ENCODE results near the gene GGCX. TPM values are rescaled to one million over a fixed set of nuclear protein-coding genes. Genes with fewer than 3 reads are reported as not detected.
A peak's percentile ranks its signal among the peaks of the same experiment; 100 is the strongest.

GGCX gene
- total and polyA plus RNA-seq, 2 of the 13 experiments (the other 11 are each of a cell fraction or from before 2014, with no cell fraction given), result 72.5 to 103 TPM

DNA sequence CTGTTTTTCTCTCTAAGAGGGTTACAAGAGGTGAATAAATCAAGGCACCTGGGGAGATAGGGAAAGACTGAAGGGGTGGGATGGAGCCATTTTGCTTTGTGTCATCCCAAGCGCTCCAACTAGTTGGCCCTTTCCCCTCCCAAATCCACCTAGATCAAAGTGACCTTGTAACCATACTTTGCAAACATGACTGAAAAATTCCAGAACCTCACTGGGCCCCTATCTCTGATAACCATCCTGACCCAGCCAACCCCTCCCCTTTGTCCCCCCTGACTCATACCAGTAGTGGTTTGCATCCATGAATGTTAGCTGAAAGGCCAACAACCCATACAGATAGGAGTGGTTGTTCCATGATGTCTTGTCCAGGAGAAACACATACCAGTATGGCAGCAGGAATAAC, 3.1 kb downstream of the GGCX start (continued):
- TF ChIP-seq ZNF878 (CRISPR knock-in tag; IDR thresholded peaks at IDR 0.05) (no peak), U2AF1 (optimal IDR thresholded peaks at IDR 0.05; ENCODE audit: low read depth, low read length) (no peak), ZNF567 (CRISPR knock-in tag; IDR thresholded peaks at IDR 0.05; ENCODE audit: borderline replicate concordance) (no peak), GATAD1 (CRISPR knock-in tag; IDR thresholded peaks at IDR 0.05) (0 out of 2 replicates have a peak, but pooled peaks have one; percentile 28), NRL (CRISPR knock-in tag; IDR thresholded peaks at IDR 0.05; ENCODE audit: borderline replicate concordance) (no peak), SOX5 (CRISPR knock-in tag; IDR thresholded peaks at IDR 0.05; ENCODE audit: borderline replicate concordance) (peak; percentile 32; the same call in 1 of the 2 replicates), SRSF4 (IDR thresholded peaks at IDR 0.05; ENCODE audit: low read depth, low read length, poor library complexity, severe bottlenecking) (no peak), SALL1 (CRISPR knock-in tag; IDR thresholded peaks at IDR 0.05) (peak; percentile 67), ZFX (CRISPR knock-in tag; IDR thresholded peaks at IDR 0.05; ENCODE audit: low read depth) (peak; percentile 24; the same call in 1 of the 2 replicates), ATF1 (CRISPR knock-in tag; IDR thresholded peaks at IDR 0.05) (no peak), DNMT3B (CRISPR knock-in tag; conservative IDR thresholded peaks at IDR 0.05) (no peak), ZNF484 (CRISPR knock-in tag; IDR thresholded peaks at IDR 0.05; ENCODE audit: borderline replicate concordance, low read depth) (no peak), ZFP82 (CRISPR knock-in tag; IDR thresholded peaks at IDR 0.05; ENCODE audit: borderline replicate concordance) (0 out of 2 replicates have a peak, but pooled peaks have one; percentile 61), ZKSCAN8 (CRISPR knock-in tag; IDR thresholded peaks at IDR 0.05; ENCODE audit: borderline replicate concordance) (0 out of 2 replicates have a peak, but pooled peaks have one; percentile 33), MBNL3 (CRISPR knock-in tag; conservative IDR thresholded peaks at IDR 0.05) (no peak), EZH2 (conservative IDR thresholded peaks at IDR 0.05; ENCODE audit: low read depth, low read length) (no peak), SYNCRIP (IDR thresholded peaks at IDR 0.05; ENCODE audit: insufficient read depth, low read depth, low read length) (no peak)
- TF ChIP-seq, protein P1, sequence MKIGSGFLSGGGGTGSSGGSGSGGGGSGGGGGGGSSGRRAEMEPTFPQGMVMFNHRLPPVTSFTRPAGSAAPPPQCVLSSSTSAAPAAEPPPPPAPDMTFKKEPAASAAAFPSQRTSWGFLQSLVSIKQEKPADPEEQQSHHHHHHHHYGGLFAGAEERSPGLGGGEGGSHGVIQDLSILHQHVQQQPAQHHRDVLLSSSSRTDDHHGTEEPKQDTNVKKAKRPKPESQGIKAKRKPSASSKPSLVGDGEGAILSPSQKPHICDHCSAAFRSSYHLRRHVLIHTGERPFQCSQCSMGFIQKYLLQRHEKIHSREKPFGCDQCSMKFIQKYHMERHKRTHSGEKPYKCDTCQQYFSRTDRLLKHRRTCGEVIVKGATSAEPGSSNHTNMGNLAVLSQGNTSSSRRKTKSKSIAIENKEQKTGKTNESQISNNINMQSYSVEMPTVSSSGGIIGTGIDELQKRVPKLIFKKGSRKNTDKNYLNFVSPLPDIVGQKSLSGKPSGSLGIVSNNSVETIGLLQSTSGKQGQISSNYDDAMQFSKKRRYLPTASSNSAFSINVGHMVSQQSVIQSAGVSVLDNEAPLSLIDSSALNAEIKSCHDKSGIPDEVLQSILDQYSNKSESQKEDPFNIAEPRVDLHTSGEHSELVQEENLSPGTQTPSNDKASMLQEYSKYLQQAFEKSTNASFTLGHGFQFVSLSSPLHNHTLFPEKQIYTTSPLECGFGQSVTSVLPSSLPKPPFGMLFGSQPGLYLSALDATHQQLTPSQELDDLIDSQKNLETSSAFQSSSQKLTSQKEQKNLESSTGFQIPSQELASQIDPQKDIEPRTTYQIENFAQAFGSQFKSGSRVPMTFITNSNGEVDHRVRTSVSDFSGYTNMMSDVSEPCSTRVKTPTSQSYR (CRISPR knock-in tag; IDR thresholded peaks at IDR 0.05; ENCODE audit: borderline replicate concordance), result no peak
- TF ChIP-seq, protein P2, sequence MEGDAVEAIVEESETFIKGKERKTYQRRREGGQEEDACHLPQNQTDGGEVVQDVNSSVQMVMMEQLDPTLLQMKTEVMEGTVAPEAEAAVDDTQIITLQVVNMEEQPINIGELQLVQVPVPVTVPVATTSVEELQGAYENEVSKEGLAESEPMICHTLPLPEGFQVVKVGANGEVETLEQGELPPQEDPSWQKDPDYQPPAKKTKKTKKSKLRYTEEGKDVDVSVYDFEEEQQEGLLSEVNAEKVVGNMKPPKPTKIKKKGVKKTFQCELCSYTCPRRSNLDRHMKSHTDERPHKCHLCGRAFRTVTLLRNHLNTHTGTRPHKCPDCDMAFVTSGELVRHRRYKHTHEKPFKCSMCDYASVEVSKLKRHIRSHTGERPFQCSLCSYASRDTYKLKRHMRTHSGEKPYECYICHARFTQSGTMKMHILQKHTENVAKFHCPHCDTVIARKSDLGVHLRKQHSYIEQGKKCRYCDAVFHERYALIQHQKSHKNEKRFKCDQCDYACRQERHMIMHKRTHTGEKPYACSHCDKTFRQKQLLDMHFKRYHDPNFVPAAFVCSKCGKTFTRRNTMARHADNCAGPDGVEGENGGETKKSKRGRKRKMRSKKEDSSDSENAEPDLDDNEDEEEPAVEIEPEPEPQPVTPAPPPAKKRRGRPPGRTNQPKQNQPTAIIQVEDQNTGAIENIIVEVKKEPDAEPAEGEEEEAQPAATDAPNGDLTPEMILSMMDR (CRISPR knock-in tag; IDR thresholded peaks at IDR 0.05), result no peak
- TF ChIP-seq, protein P3, sequence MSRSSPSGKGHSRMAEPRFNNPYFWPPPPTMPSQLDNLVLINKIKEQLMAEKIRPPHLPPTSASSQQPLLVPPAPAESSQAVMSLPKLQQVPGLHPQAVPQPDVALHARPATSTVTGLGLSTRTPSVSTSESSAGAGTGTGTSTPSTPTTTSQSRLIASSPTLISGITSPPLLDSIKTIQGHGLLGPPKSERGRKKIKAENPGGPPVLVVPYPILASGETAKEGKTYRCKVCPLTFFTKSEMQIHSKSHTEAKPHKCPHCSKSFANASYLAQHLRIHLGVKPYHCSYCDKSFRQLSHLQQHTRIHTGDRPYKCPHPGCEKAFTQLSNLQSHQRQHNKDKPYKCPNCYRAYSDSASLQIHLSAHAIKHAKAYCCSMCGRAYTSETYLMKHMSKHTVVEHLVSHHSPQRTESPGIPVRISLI (CRISPR knock-in tag; IDR thresholded peaks at IDR 0.05; ENCODE audit: borderline replicate concordance), result no peak
- TF ChIP-seq, protein P4, sequence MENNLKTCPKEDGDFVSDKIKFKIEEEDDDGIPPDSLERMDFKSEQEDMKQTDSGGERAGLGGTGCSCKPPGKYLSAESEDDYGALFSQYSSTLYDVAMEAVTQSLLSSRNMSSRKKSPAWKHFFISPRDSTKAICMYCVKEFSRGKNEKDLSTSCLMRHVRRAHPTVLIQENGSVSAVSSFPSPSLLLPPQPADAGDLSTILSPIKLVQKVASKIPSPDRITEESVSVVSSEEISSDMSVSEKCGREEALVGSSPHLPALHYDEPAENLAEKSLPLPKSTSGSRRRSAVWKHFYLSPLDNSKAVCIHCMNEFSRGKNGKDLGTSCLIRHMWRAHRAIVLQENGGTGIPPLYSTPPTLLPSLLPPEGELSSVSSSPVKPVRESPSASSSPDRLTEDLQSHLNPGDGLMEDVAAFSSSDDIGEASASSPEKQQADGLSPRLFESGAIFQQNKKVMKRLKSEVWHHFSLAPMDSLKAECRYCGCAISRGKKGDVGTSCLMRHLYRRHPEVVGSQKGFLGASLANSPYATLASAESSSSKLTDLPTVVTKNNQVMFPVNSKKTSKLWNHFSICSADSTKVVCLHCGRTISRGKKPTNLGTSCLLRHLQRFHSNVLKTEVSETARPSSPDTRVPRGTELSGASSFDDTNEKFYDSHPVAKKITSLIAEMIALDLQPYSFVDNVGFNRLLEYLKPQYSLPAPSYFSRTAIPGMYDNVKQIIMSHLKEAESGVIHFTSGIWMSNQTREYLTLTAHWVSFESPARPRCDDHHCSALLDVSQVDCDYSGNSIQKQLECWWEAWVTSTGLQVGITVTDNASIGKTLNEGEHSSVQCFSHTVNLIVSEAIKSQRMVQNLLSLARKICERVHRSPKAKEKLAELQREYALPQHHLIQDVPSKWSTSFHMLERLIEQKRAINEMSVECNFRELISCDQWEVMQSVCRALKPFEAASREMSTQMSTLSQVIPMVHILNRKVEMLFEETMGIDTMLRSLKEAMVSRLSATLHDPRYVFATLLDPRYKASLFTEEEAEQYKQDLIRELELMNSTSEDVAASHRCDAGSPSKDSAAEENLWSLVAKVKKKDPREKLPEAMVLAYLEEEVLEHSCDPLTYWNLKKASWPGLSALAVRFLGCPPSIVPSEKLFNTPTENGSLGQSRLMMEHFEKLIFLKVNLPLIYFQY (CRISPR knock-in tag; IDR thresholded peaks at IDR 0.05; ENCODE audit: borderline replicate concordance), result peak; percentile 87; the same call in 1 of the 2 replicates

Measured in HepG2 (cell line).